HepG2 (cell line): ENCODE measurements around the gene CDH23. TPM values are rescaled to one million over a fixed set of nuclear protein-coding genes. Genes with fewer than 3 reads are reported as not detected.

ENCODE experiments used
- ATAC-seq: fragments of 200-7000 bp; cut with Tn5 transposase; 3 replicates; pipeline ENCODE4 v1.9.1; 2020; ENCODE audit warnings: mild to moderate bottlenecking, moderate library complexity
- BruUV-seq: library from RNA; stranded (reverse); fragments of 400-500 nt; replicated peaks from 2 replicates; lab custom pipeline; 2021; lab: Mats Ljungman, UMichigan
- CTCF ChIA-PET: fragments of 300-600 bp; formaldehyde crosslinking; extraction: SDS; loops from one replicate; lab custom pipeline; 2021; ENCODE audit warnings: low total read pairs, inconsistent platforms, low intra/inter-chr PET ratio; lab: Yijun Ruan, JAX
- POLR2A ChIA-PET: fragments of 350-600 bp; sonication (Branson Sonifier 250); formaldehyde crosslinking; loops from one replicate; lab custom pipeline; 2020; ENCODE audit warnings: antibody characterized with exemption, inconsistent platforms; lab: Yijun Ruan, JAX
- DNase-seq: peaks from one replicate; pipeline ENCODE4 v3.0.0-alpha.2; 2015; ENCODE audit warnings: low spot score
- FAIRE-seq: peaks from 3 replicates; lab custom pipeline; 2011; peaks lifted over from hg19 to GRCh38; lab: Jason Lieb, UNC
- H2AFZ ChIP-seq: one replicate; pipeline ENCODE4 v1.6.1; 2011; ENCODE audit warnings: low read length, inconsistent platforms
- H3K27ac ChIP-seq: fragments of 300-600 bp; 3 replicates; pipeline ENCODE4 v1.8.0; 2011; ENCODE audit warnings: mixed run types, mild to moderate bottlenecking, mixed read lengths, low read length, inconsistent platforms; ENCODE audit not compliant: insufficient read depth; ENCODE audit errors: extremely low read length
- H3K27me3 ChIP-seq, 2 experiments: fragments of 200-600 bp in 1 of 2; 2 replicates in 1 of 2; 3 replicates in 1 of 2; pipeline versions ENCODE4 v1.6.0 to v1.8.0; 2011; ENCODE audit warnings: low read length in 2 of 2, mild to moderate bottlenecking in 2 of 2, moderate library complexity in 2 of 2, inconsistent platforms in 1 of 2; ENCODE audit not compliant: insufficient read depth in 2 of 2, control insufficient read depth in 1 of 2
- H3K36me3 ChIP-seq, 2 experiments: fragments of 200-600 bp in 1 of 2; replicated peaks in 1 of 2; 2 replicates in 1 of 2; 3 replicates in 1 of 2; pipeline versions ENCODE4 v1.5.1 to v1.8.0; 2011; ENCODE audit warnings: low read length in 2 of 2, inconsistent platforms in 1 of 2; ENCODE audit not compliant: insufficient read depth in 2 of 2, control insufficient read depth in 1 of 2
- H3K4me1 ChIP-seq: 2 replicates; pipeline ENCODE4 v1.5.1; 2012; ENCODE audit warnings: low read length, inconsistent platforms; ENCODE audit not compliant: insufficient read depth
- H3K4me2 ChIP-seq: 2 replicates; pipeline ENCODE4 v1.6.0; 2011; ENCODE audit warnings: low read depth, low read length, inconsistent platforms
- H3K4me3 ChIP-seq, 3 experiments: fragments of 200-600 bp in 1 of 3; sonication (generic), shearing (Covaris generic) in 1 of 3; replicated peaks in 1 of 3; 2 replicates each; pipeline ENCODE4 v1.5.1; 2011 to 2016; ENCODE audit warnings: low read length in 3 of 3, inconsistent platforms in 2 of 3, low read depth in 2 of 3, mild to moderate bottlenecking in 2 of 3, control low read depth in 1 of 3, mixed read lengths in 1 of 3; ENCODE audit not compliant: insufficient read depth in 1 of 3
- H3K79me2 ChIP-seq: one replicate; pipeline ENCODE4 v1.6.1; 2011; ENCODE audit warnings: low read length, inconsistent platforms; ENCODE audit not compliant: insufficient read depth
- H3K9ac ChIP-seq: 2 replicates; pipeline ENCODE4 v1.6.0; 2011; ENCODE audit warnings: mild to moderate bottlenecking, low read depth, low read length, inconsistent platforms; ENCODE audit not compliant: insufficient read depth
- H3K9me3 ChIP-seq: 2 replicates; pipeline ENCODE4 v1.5.1; 2012; ENCODE audit warnings: mild to moderate bottlenecking, low read length
- H4K20me1 ChIP-seq: 2 replicates; pipeline ENCODE4 v1.6.0; 2011; ENCODE audit warnings: inconsistent platforms, mild to moderate bottlenecking, low read length, moderate library complexity; ENCODE audit not compliant: insufficient read depth
- ADNP ChIP-seq: sonication (generic); formaldehyde crosslinking; IDR thresholded peaks from 2 replicates; pipeline ENCODE4 v1.4.0; 2020; ENCODE audit warnings: missing genetic modification reagents
- CEBPG ChIP-seq: IDR thresholded peaks from 2 replicates; pipeline ENCODE4 v1.6.1; 2016
- CEBPZ ChIP-seq: IDR thresholded peaks from 2 replicates; pipeline ENCODE4 v1.6.1; 2012; ENCODE audit warnings: low read length, improper control_type of control experiment
- ETS1 ChIP-seq: sonication (generic); formaldehyde crosslinking; IDR thresholded peaks from 2 replicates; pipeline ENCODE4 v1.4.0; 2020; ENCODE audit warnings: missing genetic modification reagents
- FOSL1 ChIP-seq: sonication (generic); formaldehyde crosslinking; IDR thresholded peaks from 2 replicates; pipeline ENCODE4 v1.9.0; 2021; ENCODE audit warnings: missing genetic modification reagents, borderline replicate concordance
- HNRNPLL ChIP-seq: fragments of 200-400 bp; formaldehyde crosslinking; IDR thresholded peaks from 2 replicates; pipeline ENCODE4 v1.6.1; 2017; ENCODE audit warnings: mild to moderate bottlenecking, low read depth, low read length; ENCODE audit not compliant: poor library complexity, severe bottlenecking
- KDM4B ChIP-seq: sonication (generic); formaldehyde crosslinking; IDR thresholded peaks from 2 replicates; pipeline ENCODE4 v1.4.0; 2020; ENCODE audit warnings: missing genetic modification reagents
- MTF2 ChIP-seq: sonication (generic); formaldehyde crosslinking; IDR thresholded peaks from 2 replicates; pipeline ENCODE4 v1.5.0; 2020; ENCODE audit warnings: missing genetic modification reagents, borderline replicate concordance
- MXD4 ChIP-seq: IDR thresholded peaks from 2 replicates; pipeline ENCODE4 v1.6.1; 2016; ENCODE audit warnings: mild to moderate bottlenecking, missing biosample characterization, missing genetic modification reagents
- TEAD3 ChIP-seq: optimal IDR thresholded peaks from 2 replicates; pipeline ENCODE3; 2016; ENCODE audit warnings: borderline replicate concordance
- ZMYM4 ChIP-seq: sonication (generic); formaldehyde crosslinking; IDR thresholded peaks from 2 replicates; pipeline ENCODE4 v1.8.1; 2023; ENCODE audit warnings: mild to moderate bottlenecking, missing genetic modification reagents
- ZNF317 ChIP-seq: sonication (generic); formaldehyde crosslinking; IDR thresholded peaks from 2 replicates; pipeline ENCODE4 v1.5.0; 2020; ENCODE audit warnings: mild to moderate bottlenecking, missing genetic modification reagents
- ZNF646 ChIP-seq: sonication (generic); formaldehyde crosslinking; IDR thresholded peaks from 2 replicates; pipeline ENCODE4 v1.9.0; 2021; ENCODE audit warnings: mild to moderate bottlenecking, missing genetic modification reagents
- ZNF713 ChIP-seq: sonication (generic); formaldehyde crosslinking; IDR thresholded peaks from 2 replicates; pipeline ENCODE4 v1.4.0; 2020; ENCODE audit warnings: mild to moderate bottlenecking, missing genetic modification reagents
- WGBS: methylation state at CpG from one replicate; pipeline ENCODE4 v1.1.6; 2017; ENCODE audit warnings: low lambda C conversion rate; 5-methylcytosine and 5-hydroxymethylcytosine counted together
- in situ Hi-C: cut with HindIII; loops from 2 replicates; pipeline ENCODE4 v1.10.0; 2017; ENCODE audit warnings: low pct_unique_long_range_greater_than_20kb; ENCODE audit not compliant: extremely low pct_ligation_motif_present
- intact Hi-C: fragments of 100-400 bp; cut with micrococcal nuclease; formaldehyde crosslinking; loops from one replicate; pipeline ENCODE4 v1.10.0; 2022; ENCODE audit not compliant: unreplicated experiment
- polyA plus RNA-seq, 8 experiments: library from polyadenylated mRNA; depleted of rRNA in 3 of 8; stranded (reverse) in 7 of 8; unstranded in 1 of 8; fragments of >200 nt; fragmentation: Illumina TruSeq in 4 of 8; extraction: Trizol in 4 of 8; gene quantifications; 2 replicates each; pipeline versions ENCODE4 v1.2.1 to v1.2.3, GENCODE V29; 2011 to 2016; ENCODE audit warnings: low read depth in 4 of 8, missing spikeins in 1 of 8, mixed read lengths in 1 of 8; ENCODE audit not compliant: insufficient read depth in 1 of 8
- total RNA-seq, 5 experiments: library from RNA; depleted of rRNA; stranded (reverse); fragments of >200 nt; fragmentation: Illumina TruSeq; extraction: Trizol; gene quantifications; 2 replicates each; pipeline ENCODE4 v1.2.3, GENCODE V29; 2016; ENCODE audit warnings: low read depth in 1 of 5

CDH23 gene
- total and polyA plus RNA-seq, 2 of the 13 experiments (the other 11 are each of a cell fraction or from before 2014, with no cell fraction given) = 0.13 TPM; not detected in 1

DNA sequence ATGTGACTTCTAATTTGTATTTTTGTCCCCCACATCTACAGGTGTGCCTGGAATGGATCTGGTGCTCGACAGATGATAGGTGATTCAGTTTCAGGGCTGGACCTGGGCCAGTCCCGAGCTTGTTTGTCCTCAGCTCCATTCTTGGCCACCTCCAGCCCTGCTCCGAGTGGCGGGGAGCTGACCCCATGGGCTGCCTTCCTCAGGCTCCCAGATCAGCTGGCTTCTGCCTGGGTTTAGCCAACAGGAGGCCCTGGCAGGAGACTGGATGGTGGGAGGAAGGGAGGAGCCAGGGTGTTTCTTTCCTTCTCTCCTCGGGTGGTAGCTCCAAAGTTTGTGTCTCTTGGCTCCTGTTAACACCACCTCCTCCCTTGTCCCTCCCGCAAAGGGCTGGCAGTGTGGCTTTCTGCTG, 75.2 kb downstream of the CDH23 start (continued):
- no peak for TF ChIP-seq ZNF646 (CRISPR knock-in tag)
- TF ChIP-seq MXD4 (CRISPR knock-in tag) = no peak
- no peak for TF ChIP-seq ZMYM4 (CRISPR knock-in tag)

GRCh38 chr10:71472466-71472865, 75.7 kb downstream of the CDH23 start:
- H3K9me3 ChIP-seq = no peaks in the 10 kb centered on the region
- peaks cover 1 to 40% of the 10 kb centered on the region in 2 experiments; a peak in 3 of 5 replicates for H3K27me3 ChIP-seq
- ATAC-seq (no peak), DNase-seq (no peak), FAIRE-seq (no peak)
- WGBS = 46% methylated on average over 2 of the region's 4 CpGs
- BruUV-seq = no TSS peak
- H3K27ac ChIP-seq = no peak overlapping the region
- H3K4me2 ChIP-seq = no peak overlapping the region
- H2AFZ ChIP-seq = no peak overlapping the region
- no peaks in the 10 kb centered on the region for H3K79me2 ChIP-seq
- no peaks in the 10 kb centered on the region for H3K36me3 ChIP-seq
- CTCF ChIA-PET = no interaction called here
- in situ Hi-C loops (no loop called here), intact Hi-C loops (no loop called here)
- POLR2A ChIA-PET = no interaction called here
- no peaks in the 10 kb centered on the region for H3K4me1 ChIP-seq
- H4K20me1 ChIP-seq = no peaks in the 10 kb centered on the region
- H3K4me3 ChIP-seq = no peak overlapping the region
- H3K9ac ChIP-seq = no peak overlapping the region
- TF ChIP-seq MTF2 (CRISPR knock-in tag) = no peak
- no peak for TF ChIP-seq ZNF317 (CRISPR knock-in tag)
- no peak for TF ChIP-seq TEAD3 (CRISPR knock-in tag)
- no peak for TF ChIP-seq ZNF713 (CRISPR knock-in tag)
- no peak for TF ChIP-seq CEBPZ
- TF ChIP-seq FOSL1 (CRISPR knock-in tag) = no peak
- TF ChIP-seq KDM4B = no peak
- no peak for TF ChIP-seq ADNP (CRISPR knock-in tag)
- no peak for TF ChIP-seq ETS1 (CRISPR knock-in tag)
- no peak for TF ChIP-seq HNRNPLL
- no peak for TF ChIP-seq CEBPG
